ENCODE data around the gene RPS6KA3.
"Not testable (repeated sequence)": the region's sequence is repeated elsewhere in the genome, so short reads cannot be mapped to it uniquely, and the experiment has no call there.

Gene RPS6KA3

DNA sequence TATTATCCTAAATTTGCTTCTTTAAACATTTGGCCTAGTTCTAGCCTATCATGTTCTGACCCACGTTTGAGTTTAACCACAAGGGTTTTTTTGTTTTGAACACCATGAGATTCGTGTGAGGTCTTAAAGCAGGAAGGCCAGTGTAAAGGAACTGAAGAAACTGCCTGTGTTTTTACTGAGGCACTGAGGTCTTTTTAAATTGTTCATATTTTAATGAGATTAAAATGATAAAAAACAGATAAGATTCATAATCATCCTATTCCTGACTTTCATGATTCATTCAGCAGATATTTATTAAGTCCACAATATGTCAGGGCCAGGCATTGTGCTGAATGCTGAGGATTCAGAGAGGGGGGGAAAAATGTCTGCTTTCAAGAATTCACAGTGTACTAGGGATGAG is 3.2 kb downstream of the RPS6KA3 start:
- DNase-seq = no peak

DNA sequence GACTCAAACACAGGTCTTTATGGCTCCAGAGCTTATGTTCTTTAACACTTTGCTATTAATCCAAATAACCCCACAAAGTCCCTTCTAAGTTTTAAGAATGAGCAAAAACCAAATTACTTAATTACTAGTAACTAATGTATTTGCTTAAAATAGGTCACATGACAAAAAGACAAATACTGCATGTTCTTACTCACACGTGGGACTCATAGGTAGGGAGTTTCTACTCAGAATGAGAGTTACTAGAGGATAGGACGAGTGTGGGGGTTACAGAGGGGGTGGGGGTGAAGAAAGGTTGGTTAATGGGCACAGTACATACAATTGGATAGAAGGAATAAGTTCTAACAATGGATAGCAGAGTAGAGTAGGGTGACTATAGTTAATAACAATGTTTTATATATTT is 5.8 kb downstream of the RPS6KA3 start:
- DNase-seq = no peak

DNA sequence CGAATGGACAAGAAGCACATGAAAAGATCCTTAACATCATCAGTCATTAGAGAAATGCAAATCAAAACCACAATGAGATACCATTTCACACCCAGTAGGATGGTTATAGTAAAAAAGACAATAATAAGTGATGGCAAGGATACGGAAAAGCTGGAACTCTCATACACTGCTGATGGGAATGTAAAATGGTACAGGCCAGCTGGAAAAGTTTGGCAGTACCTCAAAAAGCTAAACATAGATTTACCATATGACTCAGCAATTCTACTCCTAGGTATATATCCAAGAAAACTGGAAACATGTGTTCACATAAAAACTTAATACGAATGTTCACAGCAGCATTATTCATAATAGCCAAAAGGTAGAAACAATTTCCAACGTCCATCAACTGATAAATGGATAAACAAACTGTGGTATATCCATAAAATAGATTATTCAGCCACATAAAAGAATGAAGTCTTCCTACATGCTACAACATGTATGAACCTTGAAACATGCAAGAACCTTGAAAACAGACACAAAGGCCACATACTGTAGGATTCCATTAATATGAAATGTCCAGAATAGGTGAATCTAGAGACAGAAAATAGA is 11.9 kb downstream of the RPS6KA3 start:
- DNase-seq = no peak

DNA sequence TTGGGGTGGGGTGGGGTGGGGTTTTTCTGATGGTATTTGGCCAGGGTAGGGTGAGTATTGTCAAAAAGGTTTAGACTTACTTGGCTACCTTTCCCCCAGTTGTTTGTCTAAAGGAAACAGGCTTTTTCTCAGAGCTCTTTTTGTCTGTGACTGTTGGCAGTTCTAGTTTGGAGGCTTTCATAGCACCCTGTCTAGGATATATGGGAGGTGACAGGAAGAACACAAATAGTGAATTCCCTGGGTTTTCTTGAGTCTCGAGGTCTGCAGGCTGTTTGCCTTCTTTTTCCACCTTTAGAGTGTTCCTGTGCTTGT is 13.5 kb downstream of the RPS6KA3 start:
- no peak for DNase-seq

DNA sequence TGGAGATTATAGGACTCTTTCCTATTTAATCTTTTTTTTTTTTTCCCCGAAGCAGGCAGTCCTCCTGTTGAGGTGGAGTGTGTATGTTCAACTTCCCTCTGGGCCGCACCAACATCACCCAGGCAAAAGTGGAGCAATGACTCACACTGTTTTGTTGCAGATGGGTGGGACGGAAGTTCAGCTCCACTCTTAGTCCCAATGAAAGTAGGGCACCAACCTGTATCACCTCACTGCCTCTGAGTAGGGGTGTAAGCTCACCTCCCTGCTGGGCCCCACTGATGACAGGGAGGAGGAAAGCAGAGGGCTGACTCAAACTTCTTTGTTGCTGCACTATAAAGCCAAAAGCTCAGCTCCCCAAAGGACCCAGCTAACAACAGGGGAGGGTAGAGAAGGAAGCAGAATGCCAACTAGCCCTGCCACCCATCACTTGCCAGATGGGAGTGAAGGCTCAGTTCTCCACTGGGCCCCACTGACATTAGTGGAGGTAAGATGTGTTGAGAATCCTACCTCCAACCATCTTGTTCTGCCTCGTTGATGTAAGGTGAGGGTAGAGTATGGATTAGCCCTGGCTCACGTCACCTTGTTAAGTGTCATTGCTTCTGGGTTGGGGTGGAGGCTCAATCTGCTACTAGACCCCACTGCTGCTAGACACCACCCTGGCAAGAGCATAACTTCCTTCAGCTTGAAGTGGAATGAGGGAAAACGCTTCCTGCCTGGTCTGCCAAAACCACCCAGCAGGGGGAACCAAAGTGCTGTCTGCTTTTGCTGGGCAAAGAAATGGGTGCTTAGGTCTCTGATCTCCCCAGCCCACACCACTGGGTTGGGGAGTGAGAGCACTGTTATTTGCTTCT is 14.1 kb downstream of the RPS6KA3 start:
- DNase-seq = no peak

DNA sequence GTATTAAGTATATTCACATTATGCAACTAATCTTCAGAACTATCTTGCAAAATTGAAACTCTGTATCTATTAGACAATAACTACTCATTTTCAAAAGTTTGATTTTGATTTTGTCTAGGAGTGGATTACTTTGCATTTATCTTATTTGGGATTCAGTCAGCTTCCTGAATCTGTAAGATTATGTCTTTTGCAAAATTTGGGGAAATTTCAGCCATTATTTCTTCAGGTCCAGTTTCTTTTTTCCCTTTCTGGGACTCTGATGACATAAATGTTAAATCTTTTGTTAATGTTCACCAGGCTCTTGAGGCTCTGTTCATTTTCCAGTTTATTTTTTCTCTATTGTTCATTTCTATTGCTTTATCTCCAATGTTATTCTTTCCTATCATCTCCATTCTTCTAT is 15.0 kb downstream of the RPS6KA3 start:
- no peak for DNase-seq

DNA sequence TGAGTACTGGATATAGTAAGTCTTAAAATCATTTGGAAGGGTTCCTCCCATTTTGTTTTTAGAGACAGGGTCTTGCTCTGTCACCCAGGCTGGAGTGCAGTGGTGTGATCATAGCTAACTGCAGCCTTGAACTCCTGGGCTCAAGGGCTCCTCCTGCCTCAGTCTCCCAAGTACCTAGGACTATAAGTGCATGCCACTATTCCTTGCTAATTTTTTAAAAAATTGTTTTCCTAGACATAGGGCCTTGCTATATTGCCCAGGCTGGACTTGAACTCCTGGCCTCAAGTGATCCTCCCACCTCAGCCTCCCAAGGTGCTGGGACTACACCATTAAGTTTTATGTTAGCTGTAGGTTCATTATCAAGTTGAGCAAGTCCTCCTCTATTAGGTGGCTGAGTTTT is 16.6 kb downstream of the RPS6KA3 start:
- DNase-seq = not testable (repeated sequence)

DNA sequence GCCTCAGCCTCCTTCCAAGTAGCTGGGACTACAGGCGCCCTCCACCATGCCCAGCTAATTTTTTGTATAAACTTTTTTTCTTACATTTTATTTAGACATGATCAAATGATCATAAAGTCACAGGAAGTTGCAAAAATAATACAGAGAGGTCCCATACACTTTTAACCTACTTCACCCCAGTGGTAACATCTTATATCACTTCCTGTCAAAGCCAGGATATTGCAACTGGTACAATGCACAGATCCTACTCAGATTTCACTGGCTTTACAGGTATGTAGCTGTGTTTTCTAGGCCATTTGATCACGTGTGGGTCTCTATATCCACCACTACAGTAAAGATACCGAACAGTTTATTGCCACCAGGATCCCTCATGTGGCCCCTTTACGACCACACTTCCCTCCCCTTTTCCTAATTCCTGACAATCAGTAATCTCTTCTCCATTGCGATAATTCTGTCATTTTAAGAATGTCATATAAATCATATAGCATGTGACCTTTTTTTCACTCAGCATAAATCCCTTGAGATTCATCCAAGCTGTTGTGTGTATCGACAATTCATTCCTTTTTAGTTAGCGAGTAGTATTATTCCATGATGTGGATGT is 18.0 kb downstream of the RPS6KA3 start:
- no peak for DNase-seq

DNA sequence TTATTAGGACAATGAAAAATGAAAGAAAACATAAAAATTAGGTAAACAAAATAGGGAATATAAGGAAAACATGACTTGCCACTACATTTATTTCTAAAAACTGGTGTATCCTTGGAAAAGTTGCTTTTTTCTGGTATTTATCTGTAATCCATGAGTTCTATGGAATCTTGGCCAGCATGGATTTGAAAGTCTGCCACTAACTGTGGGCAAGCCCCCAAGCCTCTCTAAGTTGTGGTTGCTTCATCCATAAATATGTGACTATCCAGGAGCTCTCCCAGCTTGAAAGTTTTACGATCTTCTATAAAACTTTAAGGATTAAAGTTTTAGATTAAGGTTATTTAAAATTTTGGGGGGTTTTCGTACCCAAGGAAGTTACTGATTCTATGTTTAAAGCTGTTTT is 21.8 kb downstream of the RPS6KA3 start:
- no peak for DNase-seq

DNA sequence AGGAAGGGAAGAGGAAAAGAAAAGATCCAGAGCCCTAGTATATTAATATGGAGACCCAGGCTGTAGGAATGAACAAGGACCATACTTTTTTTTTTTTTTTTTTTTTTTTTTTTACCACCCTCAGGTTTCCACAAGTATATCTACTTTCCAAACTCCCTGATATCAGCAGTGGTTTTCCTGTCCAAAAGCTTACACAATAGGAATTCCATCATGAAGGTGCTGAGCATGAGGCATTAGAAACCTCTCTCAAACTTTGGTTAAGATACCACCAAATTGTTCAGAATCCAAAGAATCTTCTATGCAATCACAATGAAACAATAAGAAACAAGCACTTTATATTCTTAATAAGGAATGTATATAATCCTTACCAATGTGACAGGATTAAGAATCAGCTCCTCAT is 26.5 kb downstream of the RPS6KA3 start:
- DNase-seq = no peak

DNA sequence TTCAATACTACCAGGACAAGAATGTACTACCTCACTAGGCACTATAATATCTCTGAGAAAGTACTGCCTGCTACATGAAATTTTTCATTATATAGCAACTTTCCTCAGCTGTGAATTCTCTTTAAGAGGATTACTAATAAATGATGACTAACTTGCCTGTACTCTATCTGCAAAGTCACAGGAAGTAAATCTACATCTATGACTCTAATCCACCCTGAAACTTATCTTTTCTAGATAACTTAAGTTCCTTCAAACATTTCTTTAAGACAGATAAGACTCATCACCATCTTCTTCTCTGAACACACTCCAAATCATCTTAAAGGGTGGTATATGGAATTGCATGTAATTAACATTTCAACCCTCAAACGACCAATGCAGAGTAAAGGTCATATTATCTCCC is 28.8 kb downstream of the RPS6KA3 start:
- DNase-seq = no peak

DNA sequence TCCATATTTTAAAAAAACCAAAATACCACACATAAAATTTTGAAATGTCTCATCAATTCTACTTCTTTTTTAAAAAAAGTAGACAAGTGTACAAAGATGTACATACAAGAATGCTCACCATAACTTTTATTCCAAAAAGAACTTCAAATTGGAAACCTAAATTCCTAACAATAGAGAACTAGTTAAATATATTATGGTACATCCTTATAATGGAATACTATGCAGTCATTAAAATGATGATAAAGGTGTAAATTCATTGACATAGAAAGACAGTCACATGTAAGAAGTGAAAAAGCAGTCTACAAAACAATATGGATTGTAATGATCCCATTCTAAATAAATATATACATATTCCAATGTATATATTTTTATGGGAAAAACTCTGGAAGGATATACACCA is 31.0 kb downstream of the RPS6KA3 start:
- no peak for DNase-seq

DNA sequence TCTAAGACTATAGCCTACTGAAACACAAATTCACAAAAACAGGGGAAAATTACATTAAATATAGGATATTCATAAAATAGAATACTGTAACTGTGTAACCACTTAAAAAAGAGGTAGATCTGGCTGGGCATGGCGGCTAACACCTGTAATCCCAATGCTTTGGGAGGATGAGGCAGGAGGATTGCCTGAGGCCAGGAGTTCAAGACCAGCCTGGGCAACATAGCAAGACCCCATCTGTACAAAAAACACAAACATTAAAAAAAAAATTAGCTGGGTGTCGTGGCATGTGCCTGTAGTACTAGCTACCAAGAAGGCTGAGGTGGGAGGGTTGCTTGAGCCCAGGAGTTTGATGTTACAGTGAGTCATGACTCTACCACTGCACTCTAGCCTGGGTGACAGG is 33.4 kb downstream of the RPS6KA3 start:
- DNase-seq = no peak

DNA sequence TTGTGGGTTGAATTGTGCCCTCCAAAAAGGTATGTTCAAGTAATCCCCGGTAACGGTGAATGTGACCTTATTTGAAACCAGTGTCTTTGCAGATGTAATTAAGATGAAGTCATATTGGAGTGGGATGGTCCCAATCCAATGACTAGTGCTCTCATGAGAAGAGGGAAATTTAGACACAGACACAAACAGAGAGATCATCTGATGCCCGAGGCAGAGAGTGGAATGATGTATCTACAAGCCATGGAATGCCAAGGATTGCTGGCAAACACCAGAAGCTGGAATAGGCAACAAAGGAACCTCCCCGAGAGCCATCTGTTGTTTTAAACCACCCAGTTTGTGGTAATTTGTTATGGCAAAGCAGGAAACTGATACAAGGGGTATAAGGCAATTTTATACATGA is 35.1 kb downstream of the RPS6KA3 start:
- no peak for DNase-seq

DNA sequence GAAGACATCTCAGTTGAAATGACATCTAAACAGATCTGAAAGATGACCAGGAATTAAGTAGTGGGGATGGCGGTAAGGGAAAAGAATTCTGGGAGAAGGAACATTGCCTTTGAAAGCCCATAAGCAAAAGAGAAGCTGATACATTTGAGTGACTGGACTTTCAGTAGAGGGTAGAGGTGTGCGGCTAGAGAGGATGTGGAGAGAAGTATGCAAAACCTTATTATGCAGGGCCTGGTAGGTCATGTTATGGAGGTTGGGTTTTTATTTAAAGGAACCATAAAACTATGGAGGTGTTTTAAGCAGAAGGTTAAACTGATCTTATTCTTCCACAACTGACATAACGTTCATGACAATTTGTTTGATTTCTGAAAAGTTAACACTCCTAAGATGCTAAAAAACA is 36.3 kb downstream of the RPS6KA3 start:
- no peak for DNase-seq

DNA sequence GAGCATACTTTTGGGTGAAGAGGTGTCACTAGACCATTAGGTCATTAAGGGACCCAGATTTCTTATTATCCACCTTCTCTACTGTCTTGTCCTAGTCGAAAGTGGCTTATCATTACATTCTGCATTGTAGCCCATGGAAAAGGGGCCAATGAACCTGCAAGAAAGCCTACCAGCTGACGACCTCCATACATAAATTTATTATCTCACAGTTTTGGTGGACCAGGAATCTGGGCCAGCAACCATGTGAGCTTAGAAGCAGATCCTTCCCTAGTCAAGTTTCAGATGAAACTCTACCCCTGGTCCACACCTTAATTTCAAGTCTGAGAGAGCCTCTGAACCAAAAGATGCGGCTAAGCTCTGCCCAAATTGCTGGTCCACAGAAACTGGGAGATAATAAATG is 37.6 kb downstream of the RPS6KA3 start:
- no peak for DNase-seq

DNA sequence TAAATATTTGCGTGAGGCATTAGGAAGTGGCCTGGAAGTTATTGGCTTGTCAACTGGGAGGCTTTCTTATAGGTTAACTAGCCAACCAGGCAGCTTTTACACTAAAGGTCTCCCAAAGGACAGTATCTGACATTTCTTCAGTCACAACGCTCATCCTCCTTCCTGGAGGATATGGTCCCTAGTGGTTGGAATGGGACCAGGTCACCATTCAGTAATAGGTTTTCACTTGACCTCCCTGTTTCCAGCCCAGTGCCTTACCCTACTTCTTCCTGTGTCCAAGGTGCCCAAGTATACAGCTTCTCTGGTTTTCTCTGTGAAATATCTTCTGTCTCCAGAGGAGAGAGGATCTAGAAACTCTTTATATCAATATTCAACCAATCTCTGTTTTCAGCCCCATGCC is 38.5 kb downstream of the RPS6KA3 start:
- DNase-seq = no peak

DNA sequence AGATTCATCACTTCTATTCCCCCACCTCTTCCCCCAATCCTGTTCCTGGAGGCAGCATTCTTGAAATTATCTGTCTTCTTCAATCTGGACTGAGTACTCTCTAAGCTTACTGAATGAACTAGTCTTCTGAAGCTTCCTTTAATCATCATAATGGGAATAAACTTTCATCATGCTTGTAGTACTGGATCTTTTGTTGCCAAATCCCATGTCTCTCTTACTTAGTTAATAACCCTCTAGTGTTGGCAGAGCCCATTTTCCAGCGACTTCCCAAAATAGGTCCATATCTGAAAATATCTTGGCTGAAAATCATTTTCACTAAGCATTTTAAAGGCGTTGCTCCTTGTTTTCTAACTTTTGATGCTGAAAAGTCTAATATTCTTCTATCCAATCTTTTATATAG is 39.6 kb downstream of the RPS6KA3 start:
- DNase-seq = no peak

DNA sequence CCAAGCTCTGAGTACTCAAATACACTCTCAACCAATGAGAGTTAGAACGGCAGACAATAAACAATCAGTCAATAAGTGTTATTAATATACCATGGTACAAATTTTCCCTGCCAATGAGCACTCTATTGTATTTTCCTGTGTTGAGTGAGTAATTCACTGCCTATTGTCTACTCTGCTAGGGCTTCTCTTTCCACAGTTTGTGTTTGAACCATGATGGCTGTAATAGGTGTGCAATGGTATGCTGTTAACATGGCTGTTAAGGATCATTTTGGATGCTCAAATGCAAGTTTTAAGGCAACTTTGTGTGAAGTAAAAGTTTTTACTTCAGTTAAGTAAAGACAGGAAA is 41.2 kb downstream of the RPS6KA3 start:
- no peak for DNase-seq

DNA sequence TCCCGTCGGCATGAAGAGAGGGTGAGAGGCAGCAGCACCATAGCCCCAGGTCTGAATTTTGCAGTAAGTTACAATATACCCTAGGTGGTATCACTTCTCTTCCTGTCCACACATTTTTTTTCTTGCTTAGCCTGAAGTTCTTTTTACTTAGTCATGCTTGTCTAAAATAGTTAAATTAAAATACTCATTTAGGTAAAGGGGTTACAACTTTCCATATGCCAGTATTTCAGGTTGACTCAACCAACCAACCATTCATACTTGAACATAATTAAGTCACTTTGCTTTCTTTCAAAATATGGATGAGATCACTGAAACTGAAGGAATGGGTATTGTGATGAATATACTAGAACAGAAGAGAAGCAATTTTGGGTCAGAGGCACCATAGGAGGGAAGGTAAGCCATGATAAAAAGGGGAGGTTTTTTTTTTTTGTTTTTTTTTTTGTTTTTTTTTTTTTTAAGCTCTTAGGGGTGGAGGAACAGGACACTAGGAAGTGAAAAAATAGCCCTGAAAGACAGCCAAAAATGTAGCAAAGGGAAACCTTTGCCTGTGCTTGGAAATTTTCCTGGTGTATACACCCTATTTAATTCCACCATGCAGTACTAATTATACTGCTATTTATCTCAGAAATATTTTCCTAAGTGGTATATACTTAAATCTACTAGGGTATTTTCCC is 41.8 kb downstream of the RPS6KA3 start:
- no peak for DNase-seq

DNA sequence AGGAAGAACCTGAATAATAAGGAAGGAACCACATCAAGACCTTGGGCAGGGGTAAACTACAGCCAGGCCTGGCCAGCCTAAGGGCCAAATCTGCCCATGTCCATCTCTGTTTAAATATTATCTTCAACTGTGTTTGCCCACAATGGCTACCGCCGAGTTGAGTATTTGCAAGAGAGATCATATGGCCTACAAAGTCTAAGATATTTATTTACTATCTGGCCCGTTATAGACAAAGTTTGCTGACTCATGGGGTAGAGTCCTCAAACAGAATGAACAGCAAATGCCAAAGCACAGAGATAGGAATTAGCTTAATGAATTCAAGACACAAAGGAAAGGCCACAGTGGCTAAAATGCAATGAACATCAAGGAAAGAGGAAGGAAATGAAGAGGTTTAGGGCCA is 44.8 kb downstream of the RPS6KA3 start:
- no peak for DNase-seq

DNA sequence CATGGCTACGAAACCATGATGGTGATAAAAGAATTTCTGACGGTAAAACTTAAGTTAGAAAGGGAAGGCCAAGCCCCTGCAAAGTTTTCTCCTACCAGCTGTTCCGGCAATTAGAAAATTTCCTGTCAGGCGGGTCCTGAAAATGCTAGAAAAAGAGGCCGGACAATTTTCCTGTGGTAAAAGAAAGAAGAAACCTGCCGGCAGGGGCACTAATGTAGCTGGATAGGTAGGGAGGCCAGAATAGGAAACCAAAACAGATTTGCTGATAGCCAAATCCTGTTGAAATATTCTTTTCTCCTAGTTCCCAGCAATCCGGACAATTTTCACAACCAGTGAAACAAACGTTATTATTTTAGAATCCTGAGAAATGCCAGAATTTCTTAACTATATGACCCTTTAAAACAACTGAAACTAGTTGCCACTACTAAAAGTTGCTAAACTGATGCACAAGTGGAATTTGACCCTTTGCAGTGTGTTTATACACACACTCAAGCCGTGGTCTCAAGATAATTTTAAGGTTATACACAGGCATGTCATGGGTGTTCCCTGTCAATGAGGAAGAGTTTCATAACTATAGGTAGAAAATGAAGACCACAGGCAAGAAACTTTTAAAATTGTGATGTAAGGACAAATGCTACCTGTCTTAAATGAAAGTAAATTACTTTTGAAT is 47.7 kb downstream of the RPS6KA3 start:
- no peak for DNase-seq

DNA sequence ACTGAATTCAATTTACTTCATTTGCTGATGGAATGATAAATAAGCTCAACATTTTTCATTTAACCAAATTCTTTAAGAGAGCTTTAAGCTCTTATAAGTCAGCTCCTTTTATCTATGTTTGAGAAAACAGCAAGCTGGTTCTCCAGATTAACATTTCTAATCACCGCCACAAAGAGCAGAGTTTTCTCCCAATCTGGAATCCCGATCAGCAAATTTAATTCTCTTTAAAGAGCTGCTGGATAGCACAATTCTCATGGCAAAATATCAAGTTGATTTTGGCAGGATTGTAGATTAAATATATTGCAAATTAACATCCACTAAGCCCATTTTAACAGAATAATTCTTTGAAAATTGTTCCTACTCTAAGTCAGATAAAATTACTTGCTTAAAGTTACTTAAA is 48.8 kb downstream of the RPS6KA3 start:
- DNase-seq = no peak

DNA sequence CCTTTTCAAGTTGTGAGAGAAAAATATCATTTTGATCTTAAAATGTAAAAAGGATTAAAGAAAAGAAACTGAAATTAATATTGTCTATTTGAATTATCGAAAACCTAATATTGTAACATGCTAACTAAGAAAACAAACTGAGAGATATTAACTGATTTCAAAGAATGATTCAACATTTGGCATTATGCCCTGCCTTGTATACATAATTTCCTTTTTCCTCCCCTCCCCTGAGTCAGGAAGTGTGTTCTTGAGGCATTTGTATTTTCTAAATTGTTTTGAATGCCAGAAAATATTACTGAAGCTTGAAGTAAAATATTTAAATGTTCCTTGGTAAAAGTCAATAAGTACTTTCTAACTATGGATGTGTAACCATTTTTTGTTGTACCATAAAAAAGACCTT is 49.4 kb downstream of the RPS6KA3 start:
- DNase-seq = no peak
